NT2/D1 (cell line): Measurements from ENCODE around the gene ZNF563.
A peak's percentile ranks its signal among the peaks of the same experiment; 100 is the strongest.
"Not testable (repeated sequence)": the region's sequence is repeated elsewhere in the genome, so short reads cannot be mapped to it uniquely, and the experiment has no call there.

Source experiments
- DNase-seq: peaks from one replicate; pipeline ENCODE4 v3.0.0-alpha.2; 2011; ENCODE audit warnings: low read depth, low spot score
- H3K27me3 ChIP-seq: 2 replicates; pipeline ENCODE4 v1.6.0; 2011; ENCODE audit warnings: mild to moderate bottlenecking; ENCODE audit not compliant: insufficient read length, insufficient read depth
- H3K36me3 ChIP-seq: 2 replicates; pipeline ENCODE4 v1.6.1; 2011; ENCODE audit warnings: mild to moderate bottlenecking, low read length, mixed read lengths; ENCODE audit not compliant: insufficient read depth, insufficient read length
- H3K4me1 ChIP-seq: 2 replicates; pipeline ENCODE4 v1.5.1; 2011; ENCODE audit not compliant: insufficient read depth, insufficient read length
- H3K4me3 ChIP-seq: 2 replicates; pipeline ENCODE4 v1.5.1; 2011; ENCODE audit warnings: low read depth; ENCODE audit not compliant: insufficient read length
- H3K9ac ChIP-seq: 2 replicates; pipeline ENCODE4 v1.6.0; 2011; ENCODE audit warnings: low read depth; ENCODE audit not compliant: insufficient read length
- H3K9me3 ChIP-seq: 2 replicates; pipeline ENCODE4 v1.5.1; 2011; ENCODE audit warnings: mild to moderate bottlenecking, low read length; ENCODE audit not compliant: insufficient read depth
- SUZ12 ChIP-seq: IDR thresholded peaks from 2 replicates; pipeline ENCODE4 v1.6.1; 2011; ENCODE audit not compliant: insufficient read length, insufficient read depth; ENCODE audit errors: extremely low read depth
- YY1 ChIP-seq: IDR thresholded peaks from 2 replicates; pipeline ENCODE4 v1.6.1; 2011; ENCODE audit not compliant: insufficient read length, insufficient read depth
- ZNF274 ChIP-seq: IDR thresholded peaks from 2 replicates; pipeline ENCODE4 v1.6.1; 2011; ENCODE audit warnings: mild to moderate bottlenecking, low read depth, low read length

Gene ZNF563

DNA sequence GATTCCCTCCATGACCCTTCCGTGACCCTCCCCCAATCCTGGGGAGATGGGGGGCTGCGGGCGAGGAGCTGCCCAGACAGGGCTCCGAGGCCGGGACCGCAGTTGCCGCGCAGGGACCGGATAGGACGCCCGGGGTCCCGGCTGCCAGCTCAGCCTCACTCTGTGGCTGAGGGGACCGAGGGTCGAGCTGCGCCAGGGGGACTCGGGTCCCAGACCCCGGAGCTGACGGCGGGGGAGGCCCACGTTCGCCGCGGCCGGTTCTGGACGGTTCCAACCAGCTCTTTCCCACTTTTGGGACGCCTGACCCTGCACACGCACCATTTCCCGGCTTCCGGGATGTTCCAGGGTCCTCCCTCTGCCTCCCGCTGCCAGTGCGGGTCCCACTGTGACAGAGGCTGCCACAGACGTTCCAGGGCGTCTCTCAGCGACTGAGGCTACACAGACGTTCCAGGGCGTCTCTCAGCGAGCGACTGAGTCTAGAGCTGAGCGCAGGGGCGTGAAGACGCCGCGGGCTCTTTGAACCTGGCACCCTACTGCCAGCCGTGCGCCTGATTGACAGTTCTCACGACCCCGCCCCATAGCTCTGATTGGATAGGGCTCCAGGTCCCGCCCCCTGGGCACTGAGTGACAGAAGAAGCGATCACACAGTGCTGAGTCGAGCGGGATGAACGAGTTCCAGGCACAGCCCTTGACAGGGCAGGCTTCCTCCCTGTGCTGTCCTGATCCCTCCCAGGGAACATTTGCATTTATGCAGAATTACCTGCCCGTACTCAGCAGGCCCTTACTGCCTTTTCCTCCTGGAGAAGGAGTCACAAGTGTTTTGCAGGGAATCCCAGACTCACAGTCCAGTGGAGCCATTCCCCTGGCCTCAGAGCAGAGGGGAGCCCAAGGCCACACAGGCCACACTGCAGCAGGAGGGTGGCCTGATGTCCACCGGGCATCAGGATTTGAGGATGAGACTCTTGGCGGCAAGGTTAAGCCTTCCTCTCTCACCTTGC, at the start of gene ZNF563:
Gene ZNF563, minus strand, starts transcription at position 472 of the 998 bp plus-strand sequence. Its CDS starts 151 bp downstream, at position 321.
- H3K4me3 ChIP-seq: peak within 1 kb of the TSS; percentile 87
- TF ChIP-seq SUZ12 (no peak), YY1 (no peak)
- H3K27me3 ChIP-seq: peaks cover 9% of the 10 kb centered on the region
- no peaks in the 10 kb centered on the region for H3K4me1 ChIP-seq
- peak; percentile 96 for DNase-seq
- no peaks in the 10 kb centered on the region for H3K9me3 ChIP-seq
- no peaks in the 10 kb centered on the region for H3K36me3 ChIP-seq
- H3K9ac ChIP-seq: peak within 1 kb of the TSS; percentile 90

DNA sequence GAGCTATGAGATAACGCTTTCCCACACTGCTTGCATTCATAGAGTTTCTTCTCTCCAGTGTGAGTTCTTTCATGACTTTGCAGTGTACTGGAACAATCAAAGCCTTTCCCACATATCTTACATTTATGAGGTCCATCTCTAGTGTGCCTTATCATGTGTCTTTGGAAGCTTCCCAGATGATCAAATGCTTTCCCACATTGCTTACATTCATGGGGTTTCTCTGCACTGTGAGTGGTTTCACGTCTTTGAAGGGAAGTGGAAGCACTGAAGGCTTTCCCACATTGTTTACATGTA, 47.0 kb upstream of the ZNF563 start:
- H3K4me1 ChIP-seq: no peaks in the 10 kb centered on the region
- no peak for DNase-seq
- peaks cover 5% of the 10 kb centered on the region for H3K36me3 ChIP-seq

DNA sequence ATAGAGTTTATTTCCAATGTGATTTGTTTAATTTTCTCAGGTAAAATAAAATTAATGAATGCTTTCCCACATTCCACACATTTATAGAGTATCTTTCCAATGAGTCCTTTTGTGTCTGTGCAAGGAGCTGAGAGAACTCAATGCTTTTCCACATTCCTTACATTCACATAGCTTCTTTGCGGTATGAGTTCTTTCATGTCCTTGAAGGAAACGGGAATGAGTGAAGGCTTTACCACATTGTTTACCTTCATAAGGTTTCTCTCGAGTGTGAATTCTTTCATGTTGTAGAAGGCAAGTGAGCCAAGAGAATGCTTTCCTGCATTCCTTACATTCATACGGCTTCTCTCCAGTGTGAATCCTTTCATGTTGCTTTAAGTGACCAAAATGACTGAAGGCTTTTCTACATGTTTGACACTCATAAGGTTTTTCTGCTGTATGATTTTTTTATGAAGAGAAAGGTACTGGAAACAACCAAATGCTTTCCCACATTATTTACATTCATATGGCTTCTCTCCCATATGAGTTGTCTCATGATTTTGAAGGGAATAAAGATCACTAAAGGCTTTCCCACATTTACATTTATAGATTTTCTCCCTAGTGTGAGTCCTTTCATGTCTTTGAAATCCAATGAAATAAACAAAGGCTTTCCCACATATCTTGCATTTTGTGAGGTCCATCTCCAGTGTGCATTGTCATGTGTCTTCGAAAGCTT, 46.5 kb upstream of the ZNF563 start:
- Histone ChIP-seq H3K36me3 (peaks cover 5% of the 10 kb centered on the region), H3K27me3 (no peaks in the 10 kb centered on the region), H3K9me3 (peaks cover 49% of the 10 kb centered on the region), H3K4me3 (no peak overlapping the region), H3K9ac (no peak overlapping the region), H3K4me1 (no peaks in the 10 kb centered on the region)
- TF ChIP-seq YY1 (no peak), SUZ12 (no peak), ZNF274 (peak; percentile 57)
- no peak for DNase-seq

More for the DNA sequence above, 47.0 kb upstream of the ZNF563 start:
- TF ChIP-seq YY1 (no peak), SUZ12 (no peak), ZNF274 (no peak)
- no peak overlapping the region for H3K4me3 ChIP-seq
- peaks cover 49% of the 10 kb centered on the region for H3K9me3 ChIP-seq
- H3K27me3 ChIP-seq: no peaks in the 10 kb centered on the region
- no peak overlapping the region for H3K9ac ChIP-seq

GRCh38 chr19:12374026-12374425, 40.6 kb upstream of the ZNF563 start:
- H3K9me3 ChIP-seq: peaks cover 18% of the 10 kb centered on the region
- no peak overlapping the region for H3K9ac ChIP-seq
- DNase-seq: no peak
- no peaks in the 10 kb centered on the region for H3K27me3 ChIP-seq
- no peaks in the 10 kb centered on the region for H3K36me3 ChIP-seq
- H3K4me1 ChIP-seq: no peaks in the 10 kb centered on the region
- TF ChIP-seq SUZ12: no peak
- TF ChIP-seq ZNF274: no peak
- no peak for TF ChIP-seq YY1
- H3K4me3 ChIP-seq: no peak overlapping the region

DNA sequence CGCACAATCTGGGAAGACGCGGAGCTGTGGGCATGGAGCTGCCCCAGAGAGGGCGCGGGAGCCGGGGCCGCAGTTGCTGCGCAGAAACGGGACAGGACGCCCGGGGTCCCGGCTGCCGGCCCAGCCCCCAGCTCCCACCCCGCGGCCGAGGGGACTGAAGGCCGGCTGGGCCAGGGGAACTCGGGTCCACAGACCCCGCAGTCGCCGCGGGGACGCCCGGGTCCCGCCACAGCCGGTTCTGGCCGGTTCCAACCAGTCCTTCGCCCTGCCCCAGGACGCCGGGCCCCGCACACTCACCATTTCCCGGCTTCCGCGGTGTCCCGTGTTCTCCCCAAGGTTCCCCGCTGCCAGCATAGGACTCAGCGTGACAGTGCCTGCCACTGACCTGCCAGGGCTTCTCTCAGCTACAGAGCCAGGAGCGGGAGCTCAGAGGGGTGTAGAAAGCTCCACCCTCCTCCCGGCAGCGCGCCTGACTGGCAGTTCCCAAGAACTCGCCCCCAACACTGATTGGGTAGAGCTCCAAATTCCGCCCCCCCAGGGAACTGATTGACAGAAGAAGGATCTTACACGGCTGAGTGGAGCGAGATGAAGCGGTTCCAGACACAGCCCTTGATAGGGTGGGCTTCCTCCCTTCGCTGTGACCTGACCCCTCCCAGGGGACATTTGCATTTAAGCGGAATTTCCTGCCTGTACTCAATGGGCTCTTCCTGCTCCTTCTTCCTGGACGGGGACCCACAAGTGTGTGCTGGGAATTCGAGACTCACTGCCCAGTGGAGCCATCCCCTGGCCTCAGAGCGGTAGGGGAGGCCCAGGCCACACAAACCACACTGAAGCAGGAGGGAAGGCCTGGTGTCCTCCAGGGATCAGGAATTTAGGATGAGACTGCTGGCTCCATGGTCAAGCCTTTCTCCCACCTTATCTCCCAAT, 32.1 kb upstream of the ZNF563 start, which contains the start of gene ZNF442:
Gene ZNF442, minus strand, starts transcription at position 448 of the 927 bp plus-strand sequence. CDS start 2,052 bp downstream, outside the sequence.
- no peak for TF ChIP-seq ZNF274
- TF ChIP-seq YY1: no peak
- no peak for TF ChIP-seq SUZ12
- Histone ChIP-seq H3K4me3 (peak within 1 kb of the TSS; percentile 91), H3K27me3 (peaks cover 3% of the 10 kb centered on the region), H3K9me3 (peaks cover 29% of the 10 kb centered on the region; the same call in 1 of the 2 replicates), H3K4me1 (no peaks in the 10 kb centered on the region), H3K9ac (peak within 1 kb of the TSS; percentile 91), H3K36me3 (peaks cover 7% of the 10 kb centered on the region)
- DNase-seq: peak; percentile 98

DNA sequence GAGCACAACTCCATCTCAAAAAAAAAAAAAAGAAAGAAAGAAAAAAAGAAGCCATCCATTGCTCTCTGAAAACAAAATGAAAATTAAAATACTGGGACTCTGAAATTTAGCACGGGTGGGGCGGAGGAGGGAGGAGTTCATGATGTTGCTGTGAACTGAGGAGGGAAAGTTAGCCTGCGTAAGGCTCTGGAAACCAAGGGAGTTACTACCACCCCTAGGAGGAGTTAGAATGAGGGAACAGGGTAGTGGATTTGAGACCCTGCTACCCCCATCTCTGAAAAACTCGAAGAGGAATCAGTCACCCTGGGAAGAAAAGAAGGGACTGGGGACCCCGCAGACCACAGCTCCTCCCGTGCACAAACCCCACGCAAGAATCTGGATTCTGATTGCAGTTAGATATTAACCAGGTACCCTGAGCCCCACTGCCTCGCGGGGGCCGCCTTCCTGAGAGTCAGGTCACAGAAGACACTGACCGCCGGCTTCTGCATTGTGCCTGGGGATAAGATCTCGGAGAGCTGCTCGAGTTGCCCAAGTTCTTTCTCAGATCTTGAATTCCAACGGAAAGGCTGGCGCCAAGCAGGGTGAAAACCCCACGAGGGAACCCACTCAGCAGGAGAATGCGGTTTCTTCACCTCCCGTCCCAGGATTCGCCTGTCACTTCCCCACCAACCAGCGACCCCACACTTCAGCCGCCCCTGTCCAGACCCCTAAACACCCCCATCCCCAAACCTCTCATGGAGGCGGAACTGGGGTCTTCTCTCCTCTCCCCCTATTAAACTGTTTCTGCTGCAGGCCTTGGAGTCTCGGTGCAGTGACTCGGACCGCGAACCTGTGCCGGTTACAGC, 31.2 kb upstream of the ZNF563 start:
- H3K9ac ChIP-seq: peak overlapping the region; percentile 91
- peak overlapping the region; percentile 91 for H3K4me3 ChIP-seq
- H3K36me3 ChIP-seq: peaks cover 7% of the 10 kb centered on the region
- DNase-seq: no peak
- H3K27me3 ChIP-seq: peaks cover 3% of the 10 kb centered on the region
- H3K9me3 ChIP-seq: peaks cover 29% of the 10 kb centered on the region; the same call in 1 of the 2 replicates
- TF ChIP-seq YY1: no peak
- no peak for TF ChIP-seq SUZ12
- no peak for TF ChIP-seq ZNF274
- no peaks in the 10 kb centered on the region for H3K4me1 ChIP-seq

- H3K9ac ChIP-seq, DNase-seq: not testable (repeated sequence)
- H3K9me3 ChIP-seq: peaks cover 37% of the 10 kb centered on the region
Measured at GRCh38 chr19:12362236-12362635, 28.8 kb upstream of the ZNF563 start.

More at GRCh38 chr19:12362236-12362635, 28.8 kb upstream of the ZNF563 start:
- H3K36me3 ChIP-seq, H3K4me3 ChIP-seq, H3K27me3 ChIP-seq, H3K4me1 ChIP-seq: not testable (repeated sequence)
